CD4-positive, alpha-beta T cell treated with Interferon gamma for 1 hour (primary cell): ENCODE measurements around the gene PLCG1.

Experiments
- DNase-seq: peaks from one replicate; pipeline ENCODE4 v3.0.0-alpha.2; 2020

PLCG1 gene

DNA sequence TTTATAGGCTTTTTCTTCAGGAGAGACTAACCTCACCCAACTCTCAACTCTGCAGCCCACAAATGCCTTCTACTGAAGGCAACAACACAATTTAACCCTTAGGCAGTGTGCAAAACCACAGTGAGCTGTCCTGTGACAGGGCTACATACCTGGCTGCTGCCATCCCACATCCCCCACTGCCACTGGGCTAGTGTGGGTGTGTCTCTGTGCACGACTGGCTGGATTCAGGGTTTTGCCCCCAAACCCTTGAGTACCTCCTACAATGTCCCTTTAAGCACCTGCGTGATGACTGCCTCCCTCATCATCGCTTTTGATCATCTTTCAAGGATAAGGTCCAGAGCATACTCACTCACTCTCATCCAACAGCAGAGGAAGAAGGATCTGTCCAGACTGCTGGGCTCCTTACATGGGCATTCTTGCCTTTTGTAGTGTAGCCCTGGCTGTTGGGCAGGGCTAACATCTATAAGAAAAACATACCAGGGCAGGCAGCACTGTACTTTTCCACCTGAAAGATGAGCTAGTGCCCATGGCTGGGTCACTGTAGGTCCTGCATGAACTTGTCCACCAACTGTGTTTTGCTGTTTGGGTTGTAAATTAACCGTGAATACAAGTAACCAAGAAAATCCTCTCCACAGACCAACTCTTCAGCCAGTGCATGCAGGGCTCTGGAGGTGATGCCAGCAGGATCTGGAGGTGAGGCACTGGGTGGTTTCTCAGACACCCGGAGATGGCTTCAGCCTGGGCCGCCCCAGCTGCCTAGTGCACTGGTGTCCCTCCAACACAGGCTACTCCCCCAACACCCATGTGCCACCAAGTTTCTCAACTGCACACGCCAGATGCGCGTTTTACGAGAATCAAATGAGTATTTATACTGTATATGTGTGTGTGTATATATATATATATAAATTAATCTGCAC is 45.2 kb downstream of the PLCG1 start:
- no peak for DNase-seq

DNA sequence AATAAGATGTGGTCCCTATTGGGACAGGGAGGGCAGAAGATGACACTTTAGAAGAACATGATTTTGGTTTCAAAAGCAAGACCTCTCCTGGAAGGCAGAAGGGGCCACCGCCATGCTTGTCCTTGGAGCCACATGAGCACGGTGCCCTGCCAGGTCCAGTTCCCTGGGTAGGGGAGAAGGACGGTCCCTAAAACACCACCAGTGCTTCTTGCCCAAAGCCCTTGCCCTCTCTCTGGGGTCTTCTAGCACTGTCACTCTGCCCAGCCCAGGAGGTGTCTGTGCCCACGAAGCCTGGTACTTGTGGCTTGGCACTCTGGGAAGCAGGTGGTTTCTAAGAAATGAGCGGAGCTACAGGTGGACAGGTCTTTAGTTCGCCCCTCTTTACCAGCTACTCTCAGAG is 46.0 kb downstream of the PLCG1 start:
- no peak for DNase-seq

DNA sequence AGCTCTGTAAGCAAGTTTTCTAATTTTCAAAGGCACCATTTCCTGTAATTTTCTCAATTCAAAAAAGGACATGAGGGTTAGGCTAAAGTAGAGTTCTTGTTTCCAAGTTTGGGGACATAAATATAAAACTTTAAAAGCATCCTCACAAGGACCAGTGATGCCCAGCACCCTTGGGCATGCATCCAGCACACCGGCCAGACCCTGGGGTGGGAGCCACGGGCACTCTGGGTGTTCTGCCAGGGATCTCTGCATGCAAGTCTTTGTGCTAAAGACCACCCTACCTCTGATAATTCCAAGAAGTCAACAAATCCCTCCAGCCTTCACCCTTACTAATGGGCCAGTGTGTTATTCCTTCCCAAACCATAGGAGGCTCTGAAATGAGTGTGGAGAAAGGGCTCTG is 46.5 kb downstream of the PLCG1 start:
- DNase-seq: no peak

DNA sequence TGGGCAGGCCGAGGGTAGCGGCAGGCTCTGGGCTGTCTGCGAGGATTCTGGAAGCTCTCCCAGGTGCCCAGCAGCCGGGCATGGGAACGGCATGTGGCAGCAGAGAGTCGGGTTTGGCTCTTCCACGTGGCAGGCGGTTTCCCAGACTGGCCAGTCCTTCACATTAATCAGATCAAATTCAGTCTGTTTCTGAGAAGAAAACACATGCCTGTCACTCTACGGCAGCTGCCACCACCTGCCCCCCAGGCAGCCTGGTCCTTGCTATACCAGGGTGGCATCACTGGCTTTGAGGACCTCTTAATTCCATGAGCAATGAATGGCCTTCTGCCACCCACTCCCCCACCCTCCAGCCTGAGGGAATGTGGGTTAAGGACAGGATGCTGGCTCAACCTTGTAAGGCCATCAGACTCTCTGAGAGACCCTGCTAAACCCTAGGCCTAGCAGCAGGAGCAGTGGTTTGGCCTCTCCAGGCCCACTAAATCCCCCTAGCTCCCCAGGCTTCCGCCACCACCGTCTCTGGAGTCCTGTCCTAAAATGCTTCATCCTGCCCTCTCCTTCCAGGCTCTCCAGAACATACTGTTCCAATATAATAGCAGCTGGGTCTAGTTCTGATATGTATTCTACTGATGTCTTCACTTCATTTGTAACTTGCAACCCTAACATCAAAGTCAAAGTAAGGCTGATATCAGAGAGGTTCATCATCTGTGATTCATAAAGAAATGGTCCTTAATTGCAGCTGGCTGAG is 47.8 kb downstream of the PLCG1 start:
- DNase-seq: no peak

DNA sequence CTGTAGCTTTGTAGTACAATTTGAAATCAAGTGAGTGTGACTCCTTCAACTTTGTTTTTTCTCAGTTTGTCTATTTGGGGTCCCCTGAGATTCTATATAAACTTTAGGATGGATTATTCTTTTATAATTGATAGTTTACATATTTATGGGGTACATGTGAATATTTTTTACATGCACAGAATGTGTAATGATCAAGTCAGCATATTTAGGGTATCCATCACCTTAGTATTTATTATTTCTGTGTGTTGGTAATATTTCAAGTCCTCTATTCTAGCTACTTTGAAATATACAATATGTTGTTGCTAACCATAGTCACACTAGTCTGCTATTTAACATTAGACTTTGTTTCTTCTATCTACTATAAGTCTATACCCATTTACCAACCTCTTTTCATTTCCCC is 50.3 kb downstream of the PLCG1 start:
- DNase-seq: no peak

DNA sequence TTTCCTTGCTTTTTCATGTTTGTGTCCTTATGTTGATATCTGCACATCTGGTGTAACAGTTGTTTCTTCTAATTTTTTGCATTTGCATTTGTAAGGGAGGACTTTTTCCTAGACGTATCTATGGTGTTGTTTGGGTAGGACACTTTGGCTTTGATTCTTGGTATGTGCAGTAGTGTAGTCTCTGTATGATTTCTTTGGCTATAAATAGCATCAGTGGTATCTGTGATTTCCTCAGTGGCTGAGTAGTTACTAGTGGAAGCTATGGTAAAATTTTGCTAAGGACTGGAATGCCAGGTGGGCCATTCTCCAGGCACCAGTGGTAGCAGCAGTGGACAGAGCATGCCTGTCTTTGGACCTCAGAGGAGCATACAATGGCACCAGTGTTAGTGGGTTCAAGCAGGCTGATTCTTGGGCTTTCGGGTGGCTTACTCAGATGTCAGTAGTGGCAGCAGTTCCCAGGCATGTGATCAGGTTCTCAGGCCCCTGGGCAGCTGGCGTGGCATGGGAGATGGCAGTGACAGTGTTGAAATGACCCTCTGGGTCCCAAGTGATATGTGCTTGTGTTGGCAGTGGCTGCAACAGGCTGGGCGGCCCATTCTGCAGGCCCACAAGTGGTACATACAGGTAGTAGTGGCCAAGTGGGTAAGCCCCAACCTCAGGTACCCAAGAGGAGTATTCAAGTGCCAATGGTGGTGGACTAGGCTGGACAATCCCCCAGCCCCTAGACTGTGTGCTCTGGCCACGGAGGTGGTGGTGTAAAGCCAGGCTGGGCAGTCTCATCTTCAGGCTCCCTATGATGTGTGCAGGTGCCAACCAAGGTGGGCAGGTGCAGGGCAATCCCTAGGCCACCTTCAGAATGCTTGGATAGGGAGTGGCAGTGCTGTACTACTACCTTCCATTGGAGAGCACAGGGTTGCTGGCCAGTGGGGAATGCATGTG is 54.5 kb downstream of the PLCG1 start:
- no peak for DNase-seq

DNA sequence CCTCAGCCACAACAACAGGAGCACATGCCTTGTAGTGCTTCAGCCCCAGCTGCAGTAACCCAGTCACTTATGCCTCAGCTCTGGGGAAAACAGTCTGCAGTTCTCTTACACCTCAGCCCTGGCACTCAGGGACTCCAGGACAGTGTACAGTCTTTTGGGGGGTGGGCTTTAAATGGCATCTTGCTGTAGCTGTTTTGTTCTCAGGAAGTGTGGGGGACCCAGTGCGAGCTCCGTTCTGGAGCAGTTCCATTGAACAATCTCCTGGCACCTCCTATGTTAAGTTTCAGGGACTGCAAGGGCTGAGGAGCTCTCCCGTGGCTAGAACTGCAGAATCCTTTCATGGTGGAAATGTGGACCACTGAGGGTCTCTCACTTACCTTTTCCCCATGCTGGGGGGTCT is 55.2 kb downstream of the PLCG1 start:
- no peak for DNase-seq

DNA sequence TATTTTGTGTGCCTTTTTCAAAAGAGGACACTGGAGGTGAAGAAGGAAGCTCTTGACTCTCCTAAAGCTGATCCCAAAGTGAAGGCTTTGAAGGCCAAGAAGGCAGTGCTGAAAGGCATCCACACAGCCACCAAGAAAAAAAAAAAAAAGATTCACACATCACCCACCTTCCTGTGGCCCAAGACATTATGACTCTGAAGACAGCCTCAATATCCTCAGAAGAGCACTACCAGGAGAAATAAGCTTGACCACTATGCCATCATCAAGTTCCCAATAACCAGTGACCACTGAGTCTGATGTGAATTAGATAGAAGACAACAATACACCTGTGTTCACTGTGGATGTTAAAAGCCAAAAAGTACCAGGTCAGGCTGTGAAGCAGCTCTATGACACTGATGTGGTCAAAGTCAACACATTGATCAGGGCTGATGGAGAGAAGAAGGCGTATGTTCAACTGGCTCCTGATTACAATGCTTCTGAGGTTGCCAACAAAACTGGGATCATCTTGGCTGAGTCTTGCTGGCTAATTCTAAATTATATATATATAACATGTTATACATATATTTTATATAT is 59.4 kb downstream of the PLCG1 start:
- no peak for DNase-seq

DNA sequence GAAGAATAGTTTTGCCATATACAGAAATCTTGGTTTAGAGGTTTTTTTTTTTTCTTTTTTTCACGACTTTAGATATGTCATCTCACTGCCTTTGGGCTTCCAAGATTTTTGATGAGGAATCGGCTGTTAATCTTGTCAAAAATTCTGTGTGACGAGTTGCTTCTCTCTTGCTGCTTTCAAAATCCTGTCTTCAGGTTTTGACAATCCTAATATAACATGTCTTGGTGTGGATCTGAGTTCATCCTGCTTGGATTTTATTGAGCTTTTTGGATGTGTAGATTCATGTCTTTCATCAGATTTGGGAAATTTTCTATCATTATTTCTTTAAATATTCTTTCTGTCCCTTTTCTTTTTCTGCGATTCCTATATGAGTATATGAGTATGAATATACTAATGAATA is 61.1 kb downstream of the PLCG1 start:
- DNase-seq: no peak

DNA sequence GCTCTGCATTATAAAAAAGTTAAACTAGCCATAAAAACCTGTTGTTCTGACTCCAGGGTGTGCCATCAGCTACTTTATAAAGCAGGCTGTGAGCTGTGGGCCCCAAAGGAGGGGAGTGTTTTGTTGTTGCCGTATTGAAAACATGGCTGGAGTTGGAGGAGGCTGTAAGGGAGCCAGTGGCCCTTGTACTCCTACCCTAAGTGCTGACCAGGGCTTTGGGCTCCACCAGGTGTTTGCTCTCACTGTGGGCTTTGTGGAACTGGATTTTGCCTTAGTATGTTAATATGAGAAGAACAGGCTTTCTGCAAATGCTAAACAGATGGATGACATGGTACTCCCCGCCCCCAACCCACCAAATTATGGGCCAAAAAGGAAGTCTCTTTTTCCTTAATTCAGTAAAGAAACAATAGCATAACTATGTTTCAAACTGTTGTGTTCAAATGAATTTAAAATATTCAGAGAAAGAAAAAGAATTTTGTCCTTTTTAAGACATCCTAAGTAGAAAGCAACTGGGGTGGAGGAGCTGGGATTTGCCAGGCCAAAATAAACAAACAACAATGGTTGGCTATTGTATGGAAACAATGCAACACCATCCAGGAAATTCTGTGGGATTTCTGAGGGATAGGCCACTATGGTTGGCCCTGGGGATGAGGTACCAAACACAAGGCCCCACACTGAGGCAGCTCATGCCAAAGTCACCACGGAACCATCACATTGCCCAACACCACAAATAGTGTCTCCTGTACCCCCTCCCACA is 63.3 kb downstream of the PLCG1 start:
- DNase-seq: no peak

DNA sequence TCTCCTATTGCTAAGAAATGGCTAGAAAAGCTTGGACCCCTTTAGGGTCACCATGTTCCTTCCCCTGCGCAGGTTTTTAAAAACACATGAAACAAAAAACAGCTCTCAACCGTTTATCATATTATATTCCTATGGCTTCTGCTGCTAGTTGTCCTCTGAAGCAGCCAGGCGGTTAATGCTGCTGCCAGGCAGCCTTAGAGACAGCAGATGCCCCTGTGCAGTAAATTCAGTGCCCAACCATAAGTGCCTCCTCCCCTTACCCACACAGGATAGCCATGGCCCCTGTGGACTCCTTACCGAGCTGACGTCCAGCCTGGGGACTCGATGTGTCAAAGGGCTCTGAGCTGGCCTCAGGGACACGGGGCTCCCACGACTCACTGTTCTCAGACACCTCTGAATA is 64.4 kb downstream of the PLCG1 start:
- no peak for DNase-seq

DNA sequence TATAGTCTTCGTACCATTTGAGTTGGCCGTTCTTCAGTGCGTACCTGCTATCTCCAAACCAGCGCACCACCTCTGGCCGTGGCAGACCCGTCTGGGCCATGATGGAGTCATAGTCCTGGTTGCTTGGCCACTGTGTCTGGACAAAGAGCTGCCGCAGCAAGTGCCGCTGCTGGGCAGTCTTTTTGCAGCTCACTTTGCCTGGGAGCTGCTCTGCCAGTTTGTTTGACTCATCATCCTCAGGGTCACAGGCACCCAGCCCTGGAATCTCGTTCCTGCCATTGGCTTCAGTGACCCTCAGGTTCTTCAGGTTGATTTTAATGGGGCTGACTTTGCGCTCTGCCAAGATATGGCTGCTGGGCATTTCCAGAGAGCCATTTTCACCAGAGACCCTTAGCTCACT is 65.1 kb downstream of the PLCG1 start:
- DNase-seq: no peak

DNA sequence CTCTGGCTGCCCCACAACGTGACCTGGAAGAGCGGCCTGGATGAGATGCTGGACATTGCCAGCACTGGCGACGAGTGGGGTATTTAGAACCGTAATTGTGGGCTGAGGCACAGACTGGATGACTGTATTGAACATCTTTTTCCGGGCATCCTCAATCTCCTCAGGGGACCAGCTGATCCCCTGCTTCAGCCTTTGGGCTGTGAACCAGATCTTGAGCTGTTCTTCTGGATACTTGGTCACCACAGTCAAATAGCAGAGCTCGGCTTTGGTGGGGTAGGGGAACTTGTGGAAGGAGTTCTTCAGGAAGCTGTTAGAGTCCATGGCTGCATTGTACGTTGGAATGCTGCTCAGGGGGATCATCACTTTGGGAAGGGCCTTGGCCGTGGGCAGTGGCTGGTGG is 66.3 kb downstream of the PLCG1 start:
- DNase-seq: no peak

DNA sequence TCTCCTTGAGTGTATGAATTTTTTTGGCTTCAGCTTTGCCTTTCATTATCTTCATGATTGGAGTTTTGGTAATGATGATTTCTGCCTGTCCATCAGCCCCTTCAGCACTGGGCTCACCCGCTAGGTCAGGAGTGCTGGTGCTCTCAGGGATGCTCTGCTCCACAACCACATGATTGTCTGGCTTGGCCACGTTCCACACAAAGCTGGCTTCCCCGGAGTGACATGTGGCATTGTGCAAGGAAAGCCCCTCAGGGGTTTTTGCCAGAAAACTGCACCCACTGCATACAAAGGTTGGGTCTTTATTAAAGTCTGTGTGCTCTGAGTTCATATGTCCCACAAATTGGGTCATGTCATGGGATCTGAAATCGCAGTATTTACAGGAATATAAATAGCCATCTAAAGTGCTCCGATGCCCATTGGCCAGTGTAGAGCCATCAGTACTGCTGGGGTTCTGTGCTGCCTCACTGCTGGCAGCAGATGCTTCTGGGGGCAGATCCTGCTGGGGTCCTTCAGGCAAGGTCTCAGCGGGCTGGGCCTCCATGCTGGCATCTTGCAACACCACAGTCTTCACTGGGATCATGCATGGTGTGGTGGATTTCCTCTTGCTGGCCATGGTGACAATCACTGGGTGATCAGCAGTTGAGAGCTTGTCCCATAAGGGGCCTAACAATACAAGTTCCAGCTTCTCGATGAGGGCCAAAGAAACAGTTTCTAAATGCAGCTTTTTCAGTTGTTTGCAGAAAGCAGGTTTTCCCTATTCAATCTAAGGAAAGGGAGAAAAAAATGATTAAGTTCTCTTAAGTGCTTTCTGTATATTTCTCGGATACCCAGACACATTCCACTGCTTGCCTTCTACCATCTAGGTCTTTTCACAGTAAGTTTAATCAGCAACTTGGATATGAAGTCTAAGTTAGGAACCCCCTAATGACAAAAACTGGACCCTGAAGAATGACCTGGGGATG is 67.2 kb downstream of the PLCG1 start:
- DNase-seq: no peak

DNA sequence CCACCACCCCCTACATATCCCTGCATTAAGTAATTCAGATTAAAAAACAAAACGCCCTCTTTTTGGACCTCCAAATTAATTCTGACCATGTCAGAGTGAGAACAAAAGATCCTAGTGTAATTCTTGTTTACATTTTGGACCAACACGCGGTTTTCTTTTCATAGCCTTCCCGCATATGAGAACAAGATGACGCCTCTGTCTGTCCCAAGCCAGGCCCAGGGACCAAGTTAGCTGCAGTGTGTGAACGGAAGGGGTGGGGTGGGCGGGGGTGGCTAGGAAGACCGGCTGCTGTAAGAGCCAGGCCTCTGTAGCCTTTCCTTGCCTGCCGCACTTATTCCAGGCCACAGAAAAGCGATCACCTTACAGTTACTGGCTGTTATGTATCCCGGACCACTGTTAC is 68.0 kb downstream of the PLCG1 start:
- no peak for DNase-seq

DNA sequence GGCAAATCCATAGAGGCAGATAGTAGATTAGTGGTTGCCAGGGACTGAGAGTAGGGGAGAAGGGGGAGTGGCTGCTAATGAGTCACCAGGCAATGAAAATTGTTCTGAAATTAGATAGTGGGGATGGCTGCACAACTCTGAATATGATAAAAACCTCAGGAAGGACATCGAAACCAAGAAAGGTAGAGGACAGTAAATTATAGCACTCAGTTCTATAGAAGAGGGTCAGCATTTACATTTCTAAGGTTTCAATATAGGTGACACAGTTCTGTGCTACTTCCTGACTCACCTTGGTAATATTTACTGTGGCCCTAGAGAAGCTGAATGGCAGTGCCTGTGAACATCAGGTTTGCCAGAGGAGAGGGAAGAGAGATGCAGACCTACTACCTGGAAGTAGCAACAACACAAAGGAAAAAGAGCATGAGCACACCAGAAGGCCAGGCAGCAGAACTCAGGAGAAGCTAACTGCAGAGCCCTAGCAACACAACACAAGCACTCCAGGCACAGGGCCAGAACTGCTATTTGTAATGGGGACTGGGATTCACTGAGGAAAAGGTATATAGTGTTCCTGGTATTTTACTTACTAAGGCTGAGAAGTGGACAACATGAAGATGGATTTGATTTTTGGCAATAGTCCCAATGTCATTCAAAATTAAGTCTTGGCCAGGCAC is 75.9 kb downstream of the PLCG1 start:
- no peak for DNase-seq

DNA sequence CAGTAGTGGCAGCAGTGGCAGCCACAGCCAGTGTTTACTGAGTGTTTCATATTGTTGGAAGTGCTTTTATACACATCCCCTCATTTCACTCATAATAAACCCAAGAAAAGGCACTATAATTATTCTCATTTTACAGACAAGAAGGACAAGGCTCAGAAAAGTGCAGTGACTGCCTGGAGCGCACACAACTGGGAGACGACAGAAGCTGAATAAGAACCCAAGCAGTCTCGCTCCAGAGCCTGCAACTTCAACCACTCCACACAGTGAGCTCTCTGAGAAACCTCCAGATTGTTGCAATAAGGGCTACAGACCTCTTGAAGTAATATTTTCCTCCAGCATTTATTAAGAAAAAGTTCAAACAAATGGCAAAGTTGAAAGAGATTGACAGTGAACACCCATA is 76.9 kb downstream of the PLCG1 start:
- DNase-seq: no peak

DNA sequence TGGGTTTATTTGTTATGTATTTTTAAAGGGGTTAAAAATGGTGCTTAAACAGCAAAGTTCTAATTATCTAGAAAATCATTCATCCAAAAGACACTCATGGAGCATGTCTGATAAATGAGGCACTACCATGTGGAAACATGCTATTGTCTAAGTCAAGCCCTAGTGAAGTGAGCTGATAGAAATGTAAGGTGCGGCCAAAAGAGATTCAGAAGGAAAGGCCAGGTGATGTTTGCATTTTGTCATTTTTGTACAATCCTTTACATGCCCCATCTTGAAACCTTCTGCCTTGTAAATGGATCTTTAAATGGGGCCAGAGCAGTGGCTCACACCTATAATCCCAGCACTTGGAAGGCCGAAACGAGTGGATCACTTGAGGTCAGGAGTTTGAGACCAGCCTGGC is 77.3 kb downstream of the PLCG1 start:
- no peak for DNase-seq

DNA sequence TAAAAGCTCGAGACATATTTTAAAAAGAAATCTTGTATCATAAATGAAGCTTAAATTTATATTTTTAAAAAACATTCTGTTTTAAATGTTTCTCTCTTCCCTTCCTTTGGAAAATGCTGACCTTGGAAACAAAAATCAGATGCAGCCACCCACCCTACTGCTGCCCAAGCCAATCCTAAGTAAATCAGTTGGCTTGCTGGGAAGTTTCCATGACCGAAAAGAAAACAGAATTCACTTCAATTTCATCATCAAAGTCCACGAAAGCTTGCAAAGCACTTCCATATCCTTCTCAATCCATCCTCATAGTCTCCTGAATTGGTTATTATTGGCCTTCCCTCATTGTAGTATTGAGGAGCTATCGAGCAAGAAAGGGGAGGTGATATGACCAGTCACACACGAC is 80.1 kb downstream of the PLCG1 start:
- no peak for DNase-seq

DNA sequence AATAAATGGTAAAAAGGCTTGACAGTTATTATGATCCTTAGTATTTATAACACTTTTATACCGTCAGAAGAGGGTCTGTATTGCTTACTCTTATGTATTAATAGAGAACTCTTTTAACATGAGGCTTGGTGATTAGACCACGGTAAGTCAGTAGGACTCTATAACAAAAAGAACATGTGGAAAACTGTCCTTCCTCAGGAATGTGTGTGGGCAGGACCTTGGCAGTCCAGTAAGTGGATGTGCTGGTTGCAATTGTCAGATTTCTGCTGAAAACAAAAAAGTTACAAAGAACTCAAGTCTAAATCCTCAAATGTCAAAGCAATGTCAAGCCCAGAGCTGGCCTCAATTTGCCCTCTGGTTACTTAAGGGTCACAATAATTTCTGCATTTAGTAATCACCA is 81.1 kb downstream of the PLCG1 start:
- no peak for DNase-seq
